Activated gamma-delta T cell (primary cell): ENCODE data around the gene ANAPC16.
"Not testable (repeated sequence)": the region's sequence is repeated elsewhere in the genome, so short reads cannot be mapped to it uniquely, and the experiment has no call there.

Experiments used
- DNase-seq: peaks from one replicate; lab custom pipeline; 2025; lab: John Stamatoyannopoulos, UW

ANAPC16 gene

GRCh38 chr10:72211832-72212231 lies 4.0 kb upstream of the ANAPC16 start:
- DNase-seq, result not testable (repeated sequence)

- DNase-seq, result no peak
These were observed 2.5 kb downstream of the ANAPC16 start for GRCh38 chr10:72218325-72218724.

- DNase-seq, result no peak
These were observed 2.9 kb downstream of the ANAPC16 start for GRCh38 chr10:72218726-72219125.

GRCh38 chr10:72219235-72219814 lies 3.5 kb downstream of the ANAPC16 start:
- no peak for DNase-seq

- DNase-seq, result no peak
These were observed 4.8 kb downstream of the ANAPC16 start for GRCh38 chr10:72220637-72221036.

- DNase-seq, result no peak
These were observed 5.5 kb downstream of the ANAPC16 start for GRCh38 chr10:72221278-72221677.

GRCh38 chr10:72223743-72224101 lies 7.9 kb downstream of the ANAPC16 start:
- DNase-seq, result no peak

- DNase-seq, result not testable (repeated sequence)
These were observed 8.4 kb downstream of the ANAPC16 start for GRCh38 chr10:72224191-72224590.

DNA sequence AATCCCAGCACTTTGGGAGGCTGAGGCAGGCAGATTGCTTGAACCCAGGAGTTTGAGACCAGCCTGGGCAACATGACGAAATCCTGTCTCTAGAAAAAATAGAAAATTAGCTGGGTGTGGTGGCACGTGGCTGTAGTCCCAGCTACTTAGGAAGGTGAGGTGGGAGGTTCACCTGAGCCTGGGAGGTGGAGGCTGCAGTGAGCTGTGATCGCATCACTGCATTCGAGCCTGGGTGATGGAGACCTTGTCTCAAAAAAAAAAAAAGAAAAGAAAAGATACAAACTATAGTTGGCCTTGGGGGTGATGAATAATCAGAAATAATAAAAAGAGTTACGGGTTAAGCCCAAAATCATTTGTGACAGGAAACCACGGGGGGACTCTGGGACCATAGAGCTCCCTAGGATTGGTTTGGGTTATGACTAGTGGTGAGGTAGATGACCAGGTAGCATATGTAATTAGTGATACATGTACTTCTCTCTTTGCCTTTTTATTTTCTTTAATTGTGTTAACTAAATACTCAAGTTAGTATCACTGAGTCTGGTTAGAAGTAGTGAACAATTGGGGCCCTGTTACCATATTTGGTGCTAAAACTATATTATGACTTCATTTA lies 10.7 kb downstream of the ANAPC16 start:
- DNase-seq, result no peak

- DNase-seq, result no peak
These were observed 12.0 kb downstream of the ANAPC16 start for GRCh38 chr10:72227826-72228225.

DNA sequence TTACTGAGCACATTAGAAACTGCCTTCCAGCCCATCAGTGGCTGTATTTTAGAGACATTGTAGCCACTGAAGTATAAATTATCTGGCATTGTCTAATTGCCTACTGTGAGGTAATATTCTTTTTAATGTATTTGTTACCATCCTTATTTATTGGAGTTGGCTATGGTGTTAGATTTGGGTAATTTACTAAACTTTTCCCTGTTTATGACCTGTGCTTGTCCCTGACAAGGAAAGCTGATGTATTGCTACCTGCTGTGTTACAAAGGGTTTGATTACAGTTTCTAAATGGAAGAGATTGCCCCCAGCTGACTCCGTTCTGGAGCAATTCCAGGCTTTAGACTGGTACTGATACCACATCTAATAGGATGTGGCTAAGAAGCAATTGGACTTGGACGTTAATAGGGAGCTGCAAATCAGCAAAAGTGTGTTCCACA lies 12.5 kb downstream of the ANAPC16 start:
- no peak for DNase-seq

GRCh38 chr10:72229261-72230251 lies 13.7 kb downstream of the ANAPC16 start:
- DNase-seq, result no peak

DNA sequence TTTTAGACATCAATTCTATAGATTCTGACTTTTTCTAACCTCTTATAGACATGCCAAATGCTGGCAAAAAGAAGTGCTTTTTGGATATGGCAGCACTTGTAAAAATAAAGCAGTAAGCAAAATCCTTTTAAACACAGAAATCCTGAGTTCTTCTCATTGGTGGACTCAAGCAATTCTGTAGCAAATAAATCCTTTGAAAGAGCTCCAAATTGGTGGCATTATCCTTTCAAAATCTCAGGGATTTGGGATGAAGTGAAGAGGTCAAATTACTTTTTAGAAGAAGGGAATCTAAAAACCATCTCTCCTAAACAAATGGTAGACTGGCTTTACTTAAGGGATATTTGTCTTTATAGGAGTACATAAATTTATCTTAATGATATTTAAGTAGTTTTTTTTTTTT lies 17.8 kb downstream of the ANAPC16 start:
- no peak for DNase-seq

GRCh38 chr10:72234560-72235095 lies 18.8 kb downstream of the ANAPC16 start:
- no peak for DNase-seq

GRCh38 chr10:72235544-72236279 lies 19.9 kb downstream of the ANAPC16 start:
- no peak for DNase-seq

- no peak for DNase-seq
These were observed 22.8 kb downstream of the ANAPC16 start for GRCh38 chr10:72238392-72239175.

- DNase-seq, result no peak
These were observed 23.6 kb downstream of the ANAPC16 start for GRCh38 chr10:72239409-72239808.

DNA sequence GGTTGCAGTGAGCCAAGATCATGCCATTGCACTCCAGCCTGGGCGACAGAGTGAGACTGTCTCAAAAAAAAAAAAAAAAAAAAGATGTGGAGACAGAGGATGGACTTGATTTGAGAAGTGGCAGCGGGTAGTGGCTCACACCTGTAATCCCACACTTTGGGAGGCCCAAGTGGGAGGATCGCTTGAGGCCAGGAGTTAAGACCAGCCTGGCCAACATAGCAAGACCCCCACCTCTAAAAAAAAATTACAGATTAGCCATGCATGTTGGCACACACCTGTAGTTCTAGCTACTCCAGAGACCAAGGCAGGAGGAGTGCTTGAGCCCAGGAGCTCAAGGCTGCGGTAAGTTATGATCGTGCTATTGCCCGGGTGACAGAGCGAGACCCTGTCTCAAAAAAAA lies 24.6 kb downstream of the ANAPC16 start:
- no peak for DNase-seq

- no peak for DNase-seq
These were observed 26.0 kb downstream of the ANAPC16 start for GRCh38 chr10:72241691-72242252.

DNA sequence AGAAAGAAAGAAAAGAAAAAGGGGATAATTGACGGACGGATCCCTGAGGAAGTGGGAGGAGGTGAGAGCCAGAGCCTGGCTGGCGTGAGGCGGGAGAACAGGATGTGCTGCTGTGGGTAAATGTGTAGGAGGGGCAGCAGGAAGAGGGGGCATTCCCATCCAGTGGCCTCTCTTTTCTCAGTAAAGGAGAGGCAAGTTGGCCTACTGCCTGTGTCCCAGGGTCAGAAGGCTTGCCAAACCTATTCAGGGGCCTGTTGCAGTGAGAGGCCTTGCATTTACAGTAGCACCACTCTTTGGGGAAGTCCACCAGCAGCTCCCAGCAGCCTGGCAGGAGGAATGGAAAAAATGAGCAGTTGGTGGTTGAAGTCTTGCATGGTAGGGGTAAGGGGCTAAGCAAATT lies 26.9 kb downstream of the ANAPC16 start:
- DNase-seq, result no peak
